ENCODE data around the gene EMC10.

The EMC10 gene

GRCh38 chr19:50480281-50481111 lies 4.2 kb downstream of the EMC10 start:
- DNase-seq: no peak

- DNase-seq: no peak
These were observed 5.2 kb downstream of the EMC10 start for GRCh38 chr19:50481351-50482149.

- no peak for DNase-seq
These were observed 6.1 kb downstream of the EMC10 start for GRCh38 chr19:50482271-50482855.

- no peak for DNase-seq
These were observed 6.6 kb downstream of the EMC10 start for GRCh38 chr19:50482916-50483315.

- DNase-seq: no peak
These were observed 9.1 kb downstream of the EMC10 start for GRCh38 chr19:50485284-50485955.

- DNase-seq: peak; percentile 55
These were observed 10.7 kb downstream of the EMC10 start for GRCh38 chr19:50486823-50487515.

- DNase-seq: no peak
These were observed 12.3 kb downstream of the EMC10 start for GRCh38 chr19:50488389-50489194.

GRCh38 chr19:50489461-50490011 lies 13.2 kb downstream of the EMC10 start:
- DNase-seq: no peak

GRCh38 chr19:50490411-50490811 lies 14.1 kb downstream of the EMC10 start:
- no peak for DNase-seq

GRCh38 chr19:50490991-50491472 lies 14.7 kb downstream of the EMC10 start:
- DNase-seq: no peak

GRCh38 chr19:50492303-50493052 lies 16.2 kb downstream of the EMC10 start:
- DNase-seq: peak; percentile 23

GRCh38 chr19:50493171-50493570 lies 16.9 kb downstream of the EMC10 start:
- no peak for DNase-seq

- DNase-seq: no peak
These were observed 18.1 kb downstream of the EMC10 start for GRCh38 chr19:50494186-50495019.

- no peak for DNase-seq
These were observed 18.8 kb downstream of the EMC10 start for GRCh38 chr19:50495020-50495531.

GRCh38 chr19:50496189-50497021 lies 20.1 kb downstream of the EMC10 start:
- DNase-seq: no peak

GRCh38 chr19:50497022-50497405 lies 20.7 kb downstream of the EMC10 start:
- DNase-seq: no peak

- DNase-seq: no peak
These were observed 22.1 kb downstream of the EMC10 start for GRCh38 chr19:50498219-50499056.
